ENCODE results near the gene FALEC.

FALEC gene

DNA sequence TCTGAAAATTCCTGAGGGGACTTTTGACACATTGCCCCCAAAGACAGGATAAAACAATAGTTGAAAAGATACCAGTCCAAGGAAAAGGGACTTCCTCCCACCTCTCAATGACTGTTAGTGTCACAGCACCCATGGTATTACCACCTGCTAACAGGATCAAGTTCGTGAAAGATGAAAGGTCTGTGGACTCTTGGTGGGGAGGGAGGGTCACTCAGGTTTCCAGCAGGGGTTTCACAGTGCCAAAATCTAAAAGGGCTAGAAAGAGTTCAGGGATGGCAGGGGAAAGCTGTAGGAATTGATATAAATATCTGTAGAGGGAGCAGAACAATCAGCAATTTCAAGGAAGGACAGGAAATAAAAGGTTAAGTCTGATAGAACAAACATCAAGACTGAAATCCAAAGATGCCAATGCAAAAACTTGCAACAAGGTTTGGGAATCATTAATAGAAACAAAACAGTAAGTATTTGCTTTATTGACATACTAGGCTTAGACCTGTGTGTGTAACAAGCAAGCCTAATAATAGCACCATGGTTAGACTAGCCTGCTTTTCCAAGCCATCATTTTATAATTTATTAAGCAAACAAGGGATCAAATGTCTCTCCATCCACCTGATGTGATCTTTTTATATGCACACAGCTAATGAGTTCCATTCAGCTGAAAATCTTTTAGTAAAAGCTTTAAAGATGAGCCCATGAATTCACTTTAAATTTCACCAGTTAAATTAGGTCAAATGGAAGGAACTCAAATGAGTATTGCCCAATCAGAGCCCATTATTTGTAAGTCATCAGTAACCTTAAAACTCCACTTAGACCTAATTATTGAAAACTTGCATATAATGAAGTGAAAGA, 60.2 kb downstream of the FALEC start:
- TF ChIP-seq, protein P1, sequence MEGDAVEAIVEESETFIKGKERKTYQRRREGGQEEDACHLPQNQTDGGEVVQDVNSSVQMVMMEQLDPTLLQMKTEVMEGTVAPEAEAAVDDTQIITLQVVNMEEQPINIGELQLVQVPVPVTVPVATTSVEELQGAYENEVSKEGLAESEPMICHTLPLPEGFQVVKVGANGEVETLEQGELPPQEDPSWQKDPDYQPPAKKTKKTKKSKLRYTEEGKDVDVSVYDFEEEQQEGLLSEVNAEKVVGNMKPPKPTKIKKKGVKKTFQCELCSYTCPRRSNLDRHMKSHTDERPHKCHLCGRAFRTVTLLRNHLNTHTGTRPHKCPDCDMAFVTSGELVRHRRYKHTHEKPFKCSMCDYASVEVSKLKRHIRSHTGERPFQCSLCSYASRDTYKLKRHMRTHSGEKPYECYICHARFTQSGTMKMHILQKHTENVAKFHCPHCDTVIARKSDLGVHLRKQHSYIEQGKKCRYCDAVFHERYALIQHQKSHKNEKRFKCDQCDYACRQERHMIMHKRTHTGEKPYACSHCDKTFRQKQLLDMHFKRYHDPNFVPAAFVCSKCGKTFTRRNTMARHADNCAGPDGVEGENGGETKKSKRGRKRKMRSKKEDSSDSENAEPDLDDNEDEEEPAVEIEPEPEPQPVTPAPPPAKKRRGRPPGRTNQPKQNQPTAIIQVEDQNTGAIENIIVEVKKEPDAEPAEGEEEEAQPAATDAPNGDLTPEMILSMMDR (IDR thresholded peaks at IDR 0.05; ENCODE audit: low read length, missing control alignments), result no peak
- DNase-seq (ENCODE audit: low read depth), result peak; percentile 52
- H3K4me3 ChIP-seq (replicated peaks; ENCODE audit: low read depth, low read length), result peak overlapping the region; percentile 91

DNA sequence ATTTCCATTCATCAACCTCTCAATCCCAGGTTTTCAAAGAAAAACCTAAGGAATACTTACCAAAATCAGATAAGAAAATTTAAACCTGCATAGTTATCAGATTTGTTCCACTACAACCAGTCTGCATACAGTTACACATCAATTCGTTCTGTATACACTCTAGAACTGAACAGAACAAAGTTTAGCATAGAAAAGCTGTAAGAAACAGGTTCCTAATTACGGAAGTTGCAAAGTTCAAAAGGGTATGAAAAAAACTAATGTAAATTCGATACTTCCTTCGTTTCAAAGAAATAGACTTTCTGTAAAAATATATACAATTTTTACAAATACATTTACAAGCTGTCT, 60.8 kb downstream of the FALEC start:
- TF ChIP-seq, protein P1 (IDR thresholded peaks at IDR 0.05; ENCODE audit: low read length, missing control alignments), result no peak
- peak overlapping the region; percentile 91 for H3K4me3 ChIP-seq (replicated peaks; ENCODE audit: low read depth, low read length)
- peak; percentile 52 for DNase-seq (ENCODE audit: low read depth)

DNA sequence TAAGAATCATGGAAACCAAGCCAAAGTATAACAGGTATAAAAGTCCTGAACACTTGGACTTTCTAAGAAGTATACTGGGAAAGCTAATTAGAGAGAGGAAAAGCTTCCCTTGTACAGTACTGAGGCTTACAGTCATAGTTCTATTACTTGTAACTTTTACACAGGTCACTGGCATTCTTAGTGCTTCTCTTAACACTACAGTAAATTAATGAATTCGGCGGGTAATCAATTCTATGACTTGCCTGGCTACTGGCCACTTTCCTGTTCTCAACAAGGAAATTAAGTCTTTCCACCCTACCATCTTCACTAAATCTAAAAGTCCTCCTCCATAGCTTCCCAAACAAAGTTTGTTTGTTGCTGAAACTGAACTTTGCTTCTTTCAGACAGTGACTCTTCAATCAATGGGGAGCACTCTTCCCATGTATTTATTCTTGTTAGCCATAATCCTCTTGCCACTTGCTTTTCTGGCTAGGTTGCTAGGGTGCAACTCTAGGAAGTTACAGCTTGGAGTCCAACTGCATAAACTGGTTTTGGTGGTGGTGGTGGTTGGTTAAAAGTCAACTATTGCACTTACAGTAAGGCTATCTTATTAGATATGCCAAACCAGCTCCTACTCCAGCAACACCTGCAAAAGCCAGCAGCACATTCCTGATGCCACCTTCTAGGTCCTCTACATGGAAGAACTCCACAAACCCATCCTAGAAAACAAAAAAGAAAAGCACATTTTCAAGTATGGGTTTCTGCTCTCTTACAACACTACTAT, 61.4 kb downstream of the FALEC start:
- H3K4me3 ChIP-seq (replicated peaks; ENCODE audit: low read depth, low read length), result peak overlapping the region; percentile 91
- DNase-seq (ENCODE audit: low read depth), result peak; percentile 65
- TF ChIP-seq, protein P1 (IDR thresholded peaks at IDR 0.05; ENCODE audit: low read length, missing control alignments), result no peak

DNA sequence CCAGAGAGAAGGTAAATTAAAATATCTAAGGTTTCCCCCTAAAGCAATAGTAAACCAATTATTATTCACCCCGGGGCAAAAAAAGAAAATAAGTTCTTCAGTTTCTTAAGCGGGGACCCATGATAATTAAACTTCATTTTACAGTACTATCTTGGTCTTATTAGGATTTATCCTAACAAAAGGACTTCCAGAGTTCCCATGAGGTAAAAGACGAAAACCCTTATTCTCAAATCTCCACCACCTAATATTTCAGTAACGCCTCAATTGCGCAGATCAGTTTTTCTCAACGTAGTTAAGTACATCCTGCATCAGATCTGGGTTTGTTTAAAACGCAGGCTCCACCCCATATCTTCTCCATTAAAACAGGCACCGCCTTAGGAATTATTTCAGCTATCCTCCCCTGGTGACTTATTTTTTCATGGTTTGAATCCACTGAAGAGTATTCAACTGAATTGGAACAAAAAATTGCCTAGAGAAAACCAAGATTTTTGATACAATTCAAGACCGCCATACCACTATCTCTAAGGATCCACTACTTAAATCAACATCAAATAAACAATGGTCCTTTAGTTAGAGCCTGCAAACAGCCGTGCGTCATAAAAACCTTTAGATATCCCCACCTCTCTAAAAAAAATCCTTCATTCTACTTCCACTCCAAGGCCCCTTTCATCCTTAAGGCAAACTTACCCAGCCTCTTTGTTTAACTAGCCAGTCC, 62.2 kb downstream of the FALEC start:
- TF ChIP-seq, protein P1 (IDR thresholded peaks at IDR 0.05; ENCODE audit: low read length, missing control alignments), result no peak
- DNase-seq (ENCODE audit: low read depth), result peak; percentile 70

DNA sequence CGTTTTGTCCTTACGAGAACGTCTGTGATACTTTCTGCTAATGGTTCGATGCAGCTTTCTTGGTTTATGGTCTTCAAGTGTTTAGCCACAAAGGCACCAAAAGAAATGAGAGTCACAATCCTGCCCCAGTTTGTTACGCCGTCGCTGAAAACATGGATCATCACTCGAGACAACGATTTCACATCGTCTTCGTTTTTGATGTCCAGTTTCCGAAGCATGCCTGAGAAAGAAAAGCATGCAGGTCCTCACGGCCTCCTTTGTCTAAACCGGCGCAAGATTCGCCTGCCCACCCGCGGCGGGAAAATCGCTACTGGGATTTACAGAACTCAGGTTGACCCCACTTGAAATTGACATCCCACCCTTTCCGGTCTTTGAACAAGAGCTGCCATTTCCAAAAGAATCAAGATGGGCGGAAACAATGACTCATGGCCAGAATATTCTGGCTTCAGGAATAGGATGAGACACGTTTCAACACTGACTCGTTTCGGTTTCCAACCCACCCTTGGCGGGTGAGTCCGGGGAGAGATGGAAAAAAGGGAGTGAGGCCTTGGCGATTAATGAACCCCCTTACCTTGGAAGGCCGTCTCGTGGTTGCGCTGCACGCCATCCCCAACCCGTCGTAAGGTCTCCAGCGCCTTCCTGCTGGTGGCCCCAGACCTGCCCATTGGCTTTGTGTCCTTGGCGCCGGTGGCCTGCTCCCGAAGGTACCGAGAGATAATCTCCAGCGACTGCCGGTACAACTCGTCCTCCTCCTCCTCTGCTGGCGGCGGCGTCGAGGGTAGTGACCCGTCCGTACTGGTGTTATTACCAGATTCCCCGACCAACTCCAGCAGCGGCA, 62.9 kb downstream of the FALEC start:
- peak overlapping the region; percentile 91 for H3K4me3 ChIP-seq (replicated peaks; ENCODE audit: low read depth, low read length)
- TF ChIP-seq, protein P1 (IDR thresholded peaks at IDR 0.05; ENCODE audit: low read length, missing control alignments), result no peak
- peak; percentile 93 for DNase-seq (ENCODE audit: low read depth)

More for the DNA sequence above, 62.2 kb downstream of the FALEC start:
- H3K4me3 ChIP-seq (replicated peaks; ENCODE audit: low read depth, low read length), result peak overlapping the region; percentile 91

Measured in fibroblast of pulmonary artery (primary cell).